Activated CD4-positive, alpha-beta T cell treated with anti-CD3 and anti-CD28 coated beads, Interleukin-2, amount 10 ng/mL, durations not matched to agents 7 days and 5 days (primary cell): ENCODE data around the gene IFNGR1. TPM values are rescaled to one million over a fixed set of nuclear protein-coding genes. Genes with fewer than 3 reads are reported as not detected.

Experiments used
- CTCF ChIA-PET: fragments of 350-600 bp; sonication (Branson Sonifier 250); formaldehyde crosslinking; loops from one replicate; lab custom pipeline; 2021; ENCODE audit warnings: antibody characterized with exemption; lab: Charles Lee
- POLR2A ChIA-PET: fragments of 350-600 bp; sonication (Branson Sonifier 250); formaldehyde crosslinking; loops from one replicate; lab custom pipeline; 2021; ENCODE audit warnings: antibody characterized with exemption; lab: Charles Lee
- DNase-seq: peaks from one replicate; pipeline ENCODE4 v3.0.0-alpha.2; 2020
- H3K27ac Mint-ChIP-seq: one replicate; pipeline ENCODE4 v1.8.0; 2021; ENCODE audit warnings: mild to moderate bottlenecking, moderate library complexity, mixed read lengths
- H3K27me3 Mint-ChIP-seq: one replicate; pipeline ENCODE4 v1.8.0; 2021; ENCODE audit warnings: mixed read lengths
- H3K36me3 Mint-ChIP-seq: one replicate; pipeline ENCODE4 v1.8.0; 2021; ENCODE audit warnings: low read depth, mixed read lengths
- H3K4me1 Mint-ChIP-seq: one replicate; pipeline ENCODE4 v1.8.0; 2021; ENCODE audit warnings: mixed read lengths
- H3K4me3 Mint-ChIP-seq: one replicate; pipeline ENCODE4 v1.8.0; 2021; ENCODE audit warnings: mild to moderate bottlenecking, moderate library complexity, mixed read lengths
- H3K9me3 Mint-ChIP-seq: one replicate; pipeline ENCODE4 v1.8.0; 2021; ENCODE audit warnings: mixed read lengths
- total RNA-seq, 2 experiments: library from RNA; stranded (reverse); gene quantifications; one replicate each; pipeline ENCODE4 v1.2.3, GENCODE V29; 2021

Gene IFNGR1
- total RNA-seq, 2 experiments from 2014 or later = 18.7 to 21.1 TPM

DNA sequence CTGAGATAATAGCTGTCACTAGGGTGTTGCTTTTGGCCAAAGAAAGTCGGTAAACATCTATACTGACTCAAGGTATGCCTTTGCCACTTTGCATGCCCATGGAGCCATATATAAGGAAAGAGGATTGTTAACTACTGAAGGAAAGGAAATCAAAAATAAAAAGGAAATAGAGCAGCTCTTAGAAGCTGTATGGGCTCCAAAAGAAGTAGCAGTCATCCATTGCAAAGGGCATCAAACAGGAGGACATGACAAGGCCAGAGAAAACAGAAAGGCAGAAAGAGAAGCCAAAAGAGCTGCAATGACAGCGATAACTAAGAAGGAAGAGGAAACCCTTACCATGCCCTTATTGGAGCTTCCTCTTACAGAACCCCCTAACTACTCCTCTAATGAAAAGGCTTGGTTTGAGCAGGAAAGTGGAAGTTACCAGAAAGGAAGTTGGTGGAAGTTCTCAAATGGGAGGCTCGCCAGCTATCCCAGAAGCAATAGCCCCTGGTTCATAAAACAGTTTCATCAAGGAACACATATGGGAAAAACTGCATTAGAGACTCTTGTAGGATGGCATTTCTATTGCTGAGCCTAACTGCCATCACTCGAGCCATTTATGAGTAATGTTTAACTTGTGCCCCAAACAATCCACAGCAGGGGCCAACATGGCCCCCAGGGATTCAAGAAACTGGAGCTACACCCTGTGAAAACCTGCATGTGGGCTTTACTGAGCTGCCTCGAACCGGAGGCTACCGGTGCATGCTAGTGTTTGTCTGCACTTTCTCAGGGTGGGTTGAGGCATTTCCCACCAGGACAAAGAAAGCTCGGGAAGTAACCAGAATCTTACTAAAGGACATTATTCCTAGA is 52.7 kb downstream of the IFNGR1 start:
- Mint-ChIP-seq H3K9me3 (peaks cover 61% of the 10 kb centered on the region), H3K4me1 (peaks cover 28% of the 10 kb centered on the region), H3K4me3 (no peak overlapping the region), H3K27ac (no peak overlapping the region), H3K36me3 (peaks cover 22% of the 10 kb centered on the region), H3K27me3 (peaks cover 5% of the 10 kb centered on the region)
- CTCF ChIA-PET = interaction anchor here (0.7 to 2.5 kb wide), 12 partner anchors 11 to 148 kb away, joined by 3 to 11 read pairs (median 4); no protein-coding TSS in a partner anchor
- POLR2A ChIA-PET = no interaction called here
- DNase-seq = no peak

DNA sequence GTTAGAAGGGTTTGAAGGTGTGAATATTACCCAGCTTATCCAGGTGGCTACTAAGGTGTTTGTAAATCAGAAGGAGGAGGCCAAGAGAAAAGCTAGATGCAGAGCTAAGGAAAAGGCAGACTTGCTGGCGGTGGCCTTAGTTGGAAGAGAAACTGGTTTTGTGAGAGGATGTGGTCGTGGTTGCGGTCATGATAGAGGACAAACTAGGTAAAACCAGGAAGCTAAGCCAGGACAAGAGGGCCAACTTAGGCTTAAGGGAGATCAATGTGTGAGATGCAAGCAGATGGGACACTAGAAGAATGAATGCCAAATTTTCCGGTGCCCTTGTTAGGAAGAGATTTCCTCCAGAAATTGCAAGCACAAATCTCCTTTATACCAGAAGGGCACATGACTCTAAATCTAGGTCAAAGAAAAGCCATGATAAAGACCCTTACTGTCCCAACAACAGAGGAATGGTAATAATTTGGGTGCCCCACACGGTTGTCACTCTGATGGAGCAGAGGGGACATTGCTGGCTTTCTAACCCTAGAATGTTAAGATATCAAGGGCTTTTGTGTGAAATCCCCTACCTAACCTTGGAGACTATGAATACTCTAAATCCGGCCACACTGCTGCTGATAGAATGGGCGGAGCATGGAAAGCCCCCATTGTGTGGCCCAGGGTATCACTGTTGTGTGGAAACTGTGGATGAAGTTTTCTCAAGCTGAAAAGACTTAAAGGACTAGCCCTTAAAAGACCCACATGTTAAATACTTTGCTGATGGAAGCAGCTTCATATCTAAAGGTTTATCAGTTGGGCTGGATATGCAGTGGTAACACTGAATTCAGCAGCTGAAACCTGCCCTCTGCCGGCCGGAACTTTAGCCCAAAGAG is 53.6 kb downstream of the IFNGR1 start:
- H3K36me3 Mint-ChIP-seq = peaks cover 22% of the 10 kb centered on the region
- no peak overlapping the region for H3K4me3 Mint-ChIP-seq
- POLR2A ChIA-PET = interaction anchor here (0.6 kb wide), 1 partner anchor 644 kb away, joined by 6 read pairs; no protein-coding TSS in a partner anchor

DNA sequence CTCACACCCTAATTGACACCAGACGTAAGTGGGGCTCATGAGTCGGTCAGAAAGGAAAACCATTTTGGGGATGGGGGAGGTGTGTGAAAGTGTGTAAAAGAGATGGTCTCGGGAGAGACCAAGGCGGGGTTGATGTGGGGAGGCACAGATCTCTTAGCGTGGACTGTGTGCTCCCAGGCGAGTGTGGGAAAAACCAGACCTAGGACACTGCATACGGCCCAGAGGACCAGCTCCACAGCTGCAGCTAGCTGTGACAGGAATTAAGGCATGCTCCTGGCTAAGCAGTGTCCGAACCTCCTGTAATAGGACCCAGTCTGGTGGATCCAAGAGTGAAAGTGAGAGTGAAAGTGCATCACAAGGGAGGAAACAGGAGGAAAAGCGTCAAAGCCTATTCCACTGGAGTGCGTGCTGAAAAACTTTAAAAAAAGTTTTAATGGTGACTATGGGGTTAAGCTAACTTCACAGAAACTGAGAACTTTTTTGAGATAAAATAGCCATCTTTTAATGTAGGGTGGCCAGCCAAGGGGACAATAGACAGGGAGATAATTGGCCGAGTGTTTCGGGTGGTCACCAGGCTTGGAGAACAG is 55.4 kb downstream of the IFNGR1 start:
- H3K4me1 Mint-ChIP-seq = peaks cover 29% of the 10 kb centered on the region
- H3K27ac Mint-ChIP-seq = no peak overlapping the region
- H3K4me3 Mint-ChIP-seq = no peak overlapping the region
- POLR2A ChIA-PET = no interaction called here
- H3K36me3 Mint-ChIP-seq = peaks cover 29% of the 10 kb centered on the region
- CTCF ChIA-PET = no interaction called here
- peaks cover 57% of the 10 kb centered on the region for H3K9me3 Mint-ChIP-seq
- no peak for DNase-seq
- H3K27me3 Mint-ChIP-seq = peaks cover 16% of the 10 kb centered on the region

More for the DNA sequence above, 53.6 kb downstream of the IFNGR1 start:
- H3K27me3 Mint-ChIP-seq = peaks cover 11% of the 10 kb centered on the region
- H3K27ac Mint-ChIP-seq = peak overlapping the region; percentile 55
- CTCF ChIA-PET = interaction anchor here (0.7 to 2.5 kb wide), 10 partner anchors 10 to 149 kb away, joined by 3 to 11 read pairs (median 4); no protein-coding TSS in a partner anchor
- peak; percentile 70 for DNase-seq
- H3K4me1 Mint-ChIP-seq = peaks cover 29% of the 10 kb centered on the region
- peaks cover 64% of the 10 kb centered on the region for H3K9me3 Mint-ChIP-seq

DNA sequence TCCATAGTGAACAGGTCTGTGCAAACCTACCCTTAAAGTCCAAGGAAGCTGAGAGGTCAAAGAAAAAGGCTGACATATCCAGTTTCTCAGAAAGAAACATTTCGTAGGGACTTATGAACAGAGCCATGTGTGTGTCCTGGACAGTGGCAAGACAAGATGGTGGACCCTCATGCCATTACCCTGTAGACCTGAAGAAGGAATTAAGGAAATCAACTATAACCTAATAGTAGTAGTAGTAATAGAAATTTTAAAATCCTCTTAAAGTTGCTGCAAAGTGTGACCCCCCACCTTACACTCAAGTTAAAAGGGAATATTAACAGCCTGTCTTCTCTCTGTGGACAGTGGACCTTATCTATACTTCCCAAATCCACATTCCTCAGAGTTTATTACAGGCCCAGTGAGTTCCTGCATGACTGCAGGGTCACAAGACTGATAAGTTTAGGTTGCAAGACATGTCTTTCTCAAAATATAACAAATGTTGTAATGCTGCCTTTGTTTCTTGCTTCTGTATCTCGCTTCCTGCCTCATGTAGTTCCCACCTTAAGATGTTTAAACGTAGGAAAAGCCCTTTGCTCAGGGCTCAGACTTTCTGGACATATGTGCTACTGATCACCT is 56.4 kb downstream of the IFNGR1 start:
- peaks cover 35% of the 10 kb centered on the region for H3K36me3 Mint-ChIP-seq
- DNase-seq = no peak
- POLR2A ChIA-PET = no interaction called here
- CTCF ChIA-PET = interaction anchor here (1.6 kb wide), 1 partner anchor 16 kb away, joined by 4 read pairs; no protein-coding TSS in a partner anchor
- peaks cover 58% of the 10 kb centered on the region for H3K9me3 Mint-ChIP-seq
- peaks cover 29% of the 10 kb centered on the region for H3K4me1 Mint-ChIP-seq
- H3K27ac Mint-ChIP-seq = no peak overlapping the region
- H3K27me3 Mint-ChIP-seq = peaks cover 20% of the 10 kb centered on the region
- H3K4me3 Mint-ChIP-seq = no peak overlapping the region

DNA sequence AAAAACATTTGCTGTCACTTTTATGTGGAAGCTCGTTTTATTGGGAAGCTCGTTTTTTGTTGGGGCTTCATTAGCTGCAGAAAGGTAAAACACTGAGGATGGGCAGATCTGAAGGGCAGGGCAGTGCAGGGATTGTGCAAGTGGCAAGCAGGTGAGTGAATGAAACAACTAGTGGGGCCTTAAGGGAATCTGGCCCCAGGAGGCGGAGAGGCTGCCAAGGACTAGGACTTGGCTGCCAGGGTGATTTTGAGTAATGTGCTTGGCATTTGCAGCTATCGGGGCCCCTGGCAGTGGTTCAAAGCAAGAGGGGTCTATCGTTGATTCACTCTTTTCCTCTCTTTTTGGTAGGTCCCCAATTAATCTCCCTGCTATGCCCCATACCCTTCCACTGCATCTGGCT is 57.2 kb downstream of the IFNGR1 start:
- peaks cover 61% of the 10 kb centered on the region for H3K9me3 Mint-ChIP-seq
- H3K4me1 Mint-ChIP-seq = peaks cover 32% of the 10 kb centered on the region
- POLR2A ChIA-PET = no interaction called here

DNA sequence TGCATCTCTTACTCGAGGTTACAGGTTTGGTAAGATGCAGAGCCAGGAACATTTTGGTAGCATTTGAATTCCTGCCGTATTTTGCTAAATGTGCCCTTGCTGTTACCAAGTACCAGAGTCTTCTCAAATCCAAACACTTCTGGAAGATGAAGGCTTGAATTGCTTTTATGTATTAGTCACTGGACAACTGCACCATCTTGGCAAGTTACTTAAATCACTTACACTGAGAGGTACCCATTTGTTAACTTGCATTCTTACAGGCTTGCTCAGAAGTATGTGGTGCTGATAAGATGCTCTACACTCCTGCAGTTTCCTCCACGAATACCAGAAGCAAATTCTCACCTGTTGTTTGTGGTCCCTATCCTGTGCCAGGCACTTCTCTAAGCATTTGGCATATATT is 58.4 kb downstream of the IFNGR1 start:
- DNase-seq = no peak
- H3K36me3 Mint-ChIP-seq = peaks cover 45% of the 10 kb centered on the region
- H3K9me3 Mint-ChIP-seq = peaks cover 60% of the 10 kb centered on the region
- POLR2A ChIA-PET = no interaction called here
- CTCF ChIA-PET = no interaction called here
- peaks cover 34% of the 10 kb centered on the region for H3K4me1 Mint-ChIP-seq
- H3K4me3 Mint-ChIP-seq = no peak overlapping the region
- no peak overlapping the region for H3K27ac Mint-ChIP-seq
- peaks cover 20% of the 10 kb centered on the region for H3K27me3 Mint-ChIP-seq

More for the DNA sequence above, 57.2 kb downstream of the IFNGR1 start:
- no peak overlapping the region for H3K4me3 Mint-ChIP-seq
- CTCF ChIA-PET = interaction anchor here (0.9 to 1.6 kb wide), 4 partner anchors 10 to 134 kb away, joined by 3 to 4 read pairs (median 4); no protein-coding TSS in a partner anchor
- no peak for DNase-seq
- H3K36me3 Mint-ChIP-seq = peaks cover 39% of the 10 kb centered on the region
- no peak overlapping the region for H3K27ac Mint-ChIP-seq
- peaks cover 20% of the 10 kb centered on the region for H3K27me3 Mint-ChIP-seq

DNA sequence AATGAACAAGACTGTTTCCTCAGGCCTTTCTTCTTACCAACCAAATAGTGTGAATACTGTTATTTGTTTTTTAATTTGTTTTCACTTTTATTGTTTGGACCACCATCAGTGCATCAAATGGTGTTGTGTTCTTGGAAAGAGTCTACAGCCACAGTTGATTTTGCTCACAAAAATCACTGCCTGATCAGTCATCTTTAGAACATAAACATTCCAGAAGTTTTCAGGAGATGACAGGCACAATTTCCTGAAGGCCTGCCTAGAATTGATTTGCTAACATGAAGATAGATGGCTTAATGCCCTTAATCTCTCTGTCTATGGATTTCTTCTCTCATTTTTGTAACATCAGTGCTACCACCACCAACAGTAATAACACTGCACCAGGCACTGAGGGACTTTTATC is 59.3 kb downstream of the IFNGR1 start:
- POLR2A ChIA-PET = no interaction called here
- Mint-ChIP-seq H3K36me3 (peaks cover 46% of the 10 kb centered on the region), H3K9me3 (peaks cover 64% of the 10 kb centered on the region), H3K4me3 (no peak overlapping the region), H3K4me1 (peaks cover 34% of the 10 kb centered on the region), H3K27ac (no peak overlapping the region), H3K27me3 (peaks cover 20% of the 10 kb centered on the region)
- CTCF ChIA-PET = no interaction called here
- no peak for DNase-seq

DNA sequence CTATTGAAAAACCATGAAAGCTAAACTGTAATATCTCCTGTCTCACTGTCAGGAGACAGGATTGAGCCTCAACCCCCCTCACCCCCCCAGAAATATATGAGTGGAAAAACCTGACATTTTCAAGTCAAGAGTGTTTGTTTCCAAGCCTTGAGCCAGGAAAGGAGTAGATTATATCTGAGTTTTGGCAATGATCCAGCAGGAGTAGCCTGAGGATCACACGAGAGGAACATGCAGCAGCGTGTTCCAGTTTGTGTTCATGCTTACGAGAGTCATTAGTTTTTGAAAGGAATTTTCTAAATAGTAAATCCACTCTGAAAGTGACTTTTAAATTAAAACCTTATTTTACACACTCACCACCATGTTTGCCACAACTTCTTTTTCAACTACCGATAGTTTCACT is 61.6 kb downstream of the IFNGR1 start:
- no peak for DNase-seq
- Mint-ChIP-seq H3K27me3 (peaks cover 22% of the 10 kb centered on the region), H3K4me1 (peaks cover 30% of the 10 kb centered on the region), H3K4me3 (no peak overlapping the region), H3K36me3 (peaks cover 35% of the 10 kb centered on the region), H3K27ac (no peak overlapping the region), H3K9me3 (peaks cover 52% of the 10 kb centered on the region)
- CTCF ChIA-PET = interaction anchor here (0.8 kb wide), 1 partner anchor 17 kb away, joined by 4 read pairs; no protein-coding TSS in a partner anchor
- POLR2A ChIA-PET = no interaction called here

DNA sequence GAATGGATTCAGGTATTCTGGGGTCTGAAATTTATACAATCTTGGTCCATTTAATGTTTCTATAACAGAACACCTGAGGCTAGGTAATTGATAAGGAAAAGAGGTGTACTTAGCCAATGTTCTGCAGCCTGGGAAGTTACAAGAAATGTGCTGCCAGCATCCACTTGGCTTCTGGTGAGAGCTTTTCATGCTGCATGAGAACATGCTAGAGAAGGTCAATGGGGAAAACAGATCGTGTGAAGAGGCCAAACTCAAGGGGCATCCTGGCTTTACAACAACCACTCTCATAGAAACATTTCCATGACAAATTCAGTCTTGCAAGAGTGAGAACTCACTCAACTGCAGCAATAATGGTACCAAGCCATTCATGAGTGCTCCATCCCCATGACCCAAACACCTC is 62.5 kb downstream of the IFNGR1 start:
- ChIA-PET CTCF (interaction anchor here (2.9 kb wide), 1 partner anchor 9 kb away, joined by 11 read pairs; no protein-coding TSS in a partner anchor), POLR2A (no interaction called here)
- Mint-ChIP-seq H3K4me1 (peaks cover 28% of the 10 kb centered on the region), H3K4me3 (no peak overlapping the region), H3K9me3 (peaks cover 45% of the 10 kb centered on the region), H3K27me3 (peaks cover 17% of the 10 kb centered on the region), H3K36me3 (peaks cover 34% of the 10 kb centered on the region), H3K27ac (no peak overlapping the region)
- no peak for DNase-seq

DNA sequence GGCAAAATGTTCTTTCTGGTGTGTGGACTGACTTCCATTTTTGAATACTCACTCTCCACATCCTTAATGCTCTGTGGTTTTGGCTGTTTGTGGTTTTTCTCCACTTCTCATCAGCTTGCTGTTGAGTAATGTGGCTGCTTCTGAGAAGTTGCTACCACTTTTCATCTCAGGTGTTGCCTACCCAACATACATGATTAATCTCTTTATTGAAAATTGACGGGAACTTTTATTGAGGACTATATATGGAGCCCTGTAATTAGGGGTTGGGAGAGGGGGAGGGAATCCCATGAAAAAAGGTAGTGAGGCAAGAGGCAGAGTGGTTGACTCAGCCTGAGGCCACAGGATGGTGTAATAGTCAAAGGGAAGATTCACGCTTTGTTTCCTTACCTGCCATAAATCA is 63.4 kb downstream of the IFNGR1 start:
- H3K9me3 Mint-ChIP-seq = peaks cover 48% of the 10 kb centered on the region
- POLR2A ChIA-PET = no interaction called here
- H3K4me1 Mint-ChIP-seq = peaks cover 26% of the 10 kb centered on the region
- H3K36me3 Mint-ChIP-seq = peaks cover 34% of the 10 kb centered on the region
- DNase-seq = peak; percentile 70
- H3K4me3 Mint-ChIP-seq = peak overlapping the region; percentile 16
- CTCF ChIA-PET = interaction anchor here (2.1 to 2.9 kb wide), 2 partner anchors 10 to 22 kb away, joined by 6 to 11 read pairs; no protein-coding TSS in a partner anchor
- H3K27ac Mint-ChIP-seq = peak overlapping the region; percentile 39
- peaks cover 13% of the 10 kb centered on the region for H3K27me3 Mint-ChIP-seq

DNA sequence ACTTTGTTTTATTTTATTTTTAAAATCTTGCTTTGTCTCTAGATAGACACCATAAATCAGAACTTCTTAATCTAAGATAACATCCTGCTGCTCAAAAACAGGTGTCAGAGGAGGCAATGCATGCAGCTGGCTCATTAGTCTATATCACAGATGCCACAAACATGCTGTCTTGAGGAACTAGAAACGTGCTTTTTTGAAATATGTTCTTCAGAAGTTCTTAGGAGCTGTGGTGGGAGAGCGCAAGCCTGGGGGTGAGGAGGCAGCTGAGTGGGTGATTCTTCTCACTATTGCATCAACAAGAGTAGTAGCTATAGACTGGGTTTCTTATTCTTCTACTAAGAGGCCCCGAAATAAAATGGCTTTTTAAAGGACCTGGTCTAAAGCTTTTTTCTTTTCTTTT is 69.1 kb downstream of the IFNGR1 start:
- peaks cover 15% of the 10 kb centered on the region for H3K9me3 Mint-ChIP-seq
- H3K27me3 Mint-ChIP-seq = peaks cover 8% of the 10 kb centered on the region
- POLR2A ChIA-PET = interaction anchor here (0.7 kb wide), 1 partner anchor 52 kb away, joined by 11 read pairs; no protein-coding TSS in a partner anchor
- H3K36me3 Mint-ChIP-seq = peaks cover 7% of the 10 kb centered on the region
- H3K4me3 Mint-ChIP-seq = no peak overlapping the region
- peaks cover 6% of the 10 kb centered on the region for H3K4me1 Mint-ChIP-seq
- no peak for DNase-seq
- no peak overlapping the region for H3K27ac Mint-ChIP-seq
- CTCF ChIA-PET = interaction anchor here (0.7 to 2.2 kb wide), 4 partner anchors 9 to 46 kb away, joined by 3 to 8 read pairs (median 4); no protein-coding TSS in a partner anchor

DNA sequence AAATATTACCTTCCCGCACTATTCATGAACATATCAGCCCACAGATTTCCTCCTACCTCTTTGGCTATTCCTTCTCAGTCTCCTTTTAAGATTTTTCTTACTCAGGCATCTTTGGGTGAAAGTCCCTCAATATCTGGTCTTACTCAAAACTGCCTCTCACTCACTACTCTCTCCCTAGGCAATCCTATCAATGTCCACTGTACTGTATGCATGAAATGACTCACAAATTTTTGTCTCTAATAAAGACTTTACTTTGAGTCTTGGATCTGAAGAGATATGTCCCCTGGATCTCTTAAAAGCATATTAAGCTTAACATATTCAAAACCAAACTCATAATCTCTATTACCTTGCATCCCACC is 70.2 kb downstream of the IFNGR1 start:
- Mint-ChIP-seq H3K4me1 (peaks cover 2% of the 10 kb centered on the region), H3K36me3 (peaks cover 3% of the 10 kb centered on the region), H3K4me3 (no peak overlapping the region), H3K9me3 (peaks cover 10% of the 10 kb centered on the region), H3K27me3 (peaks cover 8% of the 10 kb centered on the region), H3K27ac (no peak overlapping the region)
- CTCF ChIA-PET = interaction anchor here (1.5 kb wide), 1 partner anchor 9 kb away, joined by 4 read pairs; no protein-coding TSS in a partner anchor
- DNase-seq = no peak
- POLR2A ChIA-PET = no interaction called here
